ENCODE data around the gene FZD1. TPM values are rescaled to one million over a fixed set of nuclear protein-coding genes. Genes with fewer than 3 reads are reported as not detected.

The FZD1 gene
- total and polyA plus RNA-seq, 2 experiments from 2014 or later: 7.3 to 9.9 TPM

GRCh38 chr7:91286432-91286831 lies 22.2 kb downstream of the FZD1 start:
- DNase-seq (ENCODE audit: low spot score): no peak
- 61% methylated on average over 6 of the region's 6 CpGs for WGBS (ENCODE audit: low lambda C conversion rate, missing lambda C conversion rate)
- H3K9me3 ChIP-seq (ENCODE audit: low read depth): no peaks in the 10 kb centered on the region

DNA sequence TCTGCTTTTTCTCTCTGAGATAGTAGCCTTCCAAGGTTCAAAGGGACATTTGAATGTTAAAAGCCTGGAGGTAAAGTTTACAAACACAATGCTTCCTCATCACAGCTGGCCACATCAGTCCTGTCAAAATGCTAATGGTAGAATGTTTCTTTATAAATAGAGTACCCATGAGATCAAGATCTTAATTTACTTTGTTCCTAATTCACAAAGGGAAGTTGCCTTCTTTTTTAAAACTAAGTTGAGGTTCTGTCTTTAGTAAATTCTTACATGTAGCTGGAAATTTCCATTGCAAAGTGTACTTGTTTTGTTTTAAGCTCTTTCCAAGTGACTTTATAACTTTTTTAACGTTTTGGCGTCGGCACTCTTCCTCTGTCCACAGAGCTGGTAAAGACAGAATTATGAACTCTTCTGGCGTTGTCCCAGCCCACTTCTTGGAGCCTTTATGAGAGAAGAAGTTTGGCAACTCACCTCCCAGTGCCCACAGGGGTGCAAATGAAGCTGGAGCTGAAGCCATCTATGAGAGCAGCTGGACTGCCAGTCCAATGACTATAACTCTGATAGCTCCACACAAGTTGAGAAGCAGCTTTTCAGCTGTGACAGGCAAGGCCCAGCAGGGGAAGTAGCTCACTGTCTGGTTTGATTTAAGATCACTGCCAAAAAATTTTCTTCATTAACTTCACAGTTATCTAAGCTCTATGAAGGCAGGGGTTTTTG lies 23.3 kb downstream of the FZD1 start:
- no peak overlapping the region for H2AFZ ChIP-seq
- no peaks in the 10 kb centered on the region for H3K9me2 ChIP-seq (replicated peaks; ENCODE audit: insufficient read depth)
- no peaks in the 10 kb centered on the region for H3K36me3 ChIP-seq (replicated peaks; ENCODE audit: insufficient read depth, low read depth)
- TF ChIP-seq, protein P1, sequence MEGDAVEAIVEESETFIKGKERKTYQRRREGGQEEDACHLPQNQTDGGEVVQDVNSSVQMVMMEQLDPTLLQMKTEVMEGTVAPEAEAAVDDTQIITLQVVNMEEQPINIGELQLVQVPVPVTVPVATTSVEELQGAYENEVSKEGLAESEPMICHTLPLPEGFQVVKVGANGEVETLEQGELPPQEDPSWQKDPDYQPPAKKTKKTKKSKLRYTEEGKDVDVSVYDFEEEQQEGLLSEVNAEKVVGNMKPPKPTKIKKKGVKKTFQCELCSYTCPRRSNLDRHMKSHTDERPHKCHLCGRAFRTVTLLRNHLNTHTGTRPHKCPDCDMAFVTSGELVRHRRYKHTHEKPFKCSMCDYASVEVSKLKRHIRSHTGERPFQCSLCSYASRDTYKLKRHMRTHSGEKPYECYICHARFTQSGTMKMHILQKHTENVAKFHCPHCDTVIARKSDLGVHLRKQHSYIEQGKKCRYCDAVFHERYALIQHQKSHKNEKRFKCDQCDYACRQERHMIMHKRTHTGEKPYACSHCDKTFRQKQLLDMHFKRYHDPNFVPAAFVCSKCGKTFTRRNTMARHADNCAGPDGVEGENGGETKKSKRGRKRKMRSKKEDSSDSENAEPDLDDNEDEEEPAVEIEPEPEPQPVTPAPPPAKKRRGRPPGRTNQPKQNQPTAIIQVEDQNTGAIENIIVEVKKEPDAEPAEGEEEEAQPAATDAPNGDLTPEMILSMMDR (IDR thresholded peaks at IDR 0.05; ENCODE audit: poor library complexity): no peak
- TF ChIP-seq EZH2phosphoT487 (IDR thresholded peaks at IDR 0.05; ENCODE audit: low read depth, severe bottlenecking, unreplicated experiment) (no peak), EZH2 (IDR thresholded peaks at IDR 0.05; ENCODE audit: borderline replicate concordance) (no peak)
- 54% methylated on average over 4 of the region's 4 CpGs for WGBS (ENCODE audit: low lambda C conversion rate, missing lambda C conversion rate)
- no peaks in the 10 kb centered on the region for H3K79me2 ChIP-seq
- H3K9me3 ChIP-seq (ENCODE audit: low read depth): no peaks in the 10 kb centered on the region
- H3K4me2 ChIP-seq: no peak overlapping the region
- H3K27me3 ChIP-seq: no peaks in the 10 kb centered on the region
- H4K20me1 ChIP-seq (ENCODE audit: insufficient read depth, poor library complexity, severe bottlenecking): no peaks in the 10 kb centered on the region
- H3K4me3 ChIP-seq: no peak overlapping the region
- no peaks in the 10 kb centered on the region for H3K4me1 ChIP-seq (ENCODE audit: insufficient read depth)
- DNase-seq (ENCODE audit: low spot score): no peak
- peak overlapping the region; percentile 13 for H3K27ac ChIP-seq

More at GRCh38 chr7:91286432-91286831, 22.2 kb downstream of the FZD1 start:
- H2AFZ ChIP-seq: no peak overlapping the region
- H3K4me3 ChIP-seq: no peak overlapping the region
- no peaks in the 10 kb centered on the region for H4K20me1 ChIP-seq (ENCODE audit: insufficient read depth, poor library complexity, severe bottlenecking)
- no peaks in the 10 kb centered on the region for H3K9me2 ChIP-seq (replicated peaks; ENCODE audit: insufficient read depth)
- no peak overlapping the region for H3K27ac ChIP-seq
- no peaks in the 10 kb centered on the region for H3K4me1 ChIP-seq (ENCODE audit: insufficient read depth)
- no peaks in the 10 kb centered on the region for H3K27me3 ChIP-seq
- H3K79me2 ChIP-seq: no peaks in the 10 kb centered on the region
- no peak overlapping the region for H3K4me2 ChIP-seq
- TF ChIP-seq, protein P1 (IDR thresholded peaks at IDR 0.05; ENCODE audit: poor library complexity): no peak
- no peak for TF ChIP-seq EZH2 (IDR thresholded peaks at IDR 0.05; ENCODE audit: borderline replicate concordance)
- no peak for TF ChIP-seq EZH2phosphoT487 (IDR thresholded peaks at IDR 0.05; ENCODE audit: low read depth, severe bottlenecking, unreplicated experiment)
- no peaks in the 10 kb centered on the region for H3K36me3 ChIP-seq (replicated peaks; ENCODE audit: insufficient read depth, low read depth)

- 78% methylated on average over 3 of the region's 3 CpGs for WGBS (ENCODE audit: low lambda C conversion rate, missing lambda C conversion rate)
Observed at GRCh38 chr7:91288208-91288824, 24.1 kb downstream of the FZD1 start.

More at GRCh38 chr7:91288208-91288824, 24.1 kb downstream of the FZD1 start:
- H3K9me2 ChIP-seq (replicated peaks; ENCODE audit: insufficient read depth): no peaks in the 10 kb centered on the region
- no peak overlapping the region for H3K27ac ChIP-seq
- H3K4me2 ChIP-seq: no peak overlapping the region
- no peak overlapping the region for H2AFZ ChIP-seq
- H3K4me1 ChIP-seq (ENCODE audit: insufficient read depth): peaks cover 3% of the 10 kb centered on the region
- H3K36me3 ChIP-seq (replicated peaks; ENCODE audit: insufficient read depth, low read depth): no peaks in the 10 kb centered on the region
- no peaks in the 10 kb centered on the region for H3K9me3 ChIP-seq (ENCODE audit: low read depth)
- H3K79me2 ChIP-seq: no peaks in the 10 kb centered on the region
- peak; percentile 68 for DNase-seq (ENCODE audit: low spot score)
- TF ChIP-seq, protein P1 (IDR thresholded peaks at IDR 0.05; ENCODE audit: poor library complexity): peak; percentile 38
- no peak for TF ChIP-seq EZH2phosphoT487 (IDR thresholded peaks at IDR 0.05; ENCODE audit: low read depth, severe bottlenecking, unreplicated experiment)
- H3K27me3 ChIP-seq: no peaks in the 10 kb centered on the region
- no peaks in the 10 kb centered on the region for H4K20me1 ChIP-seq (ENCODE audit: insufficient read depth, poor library complexity, severe bottlenecking)
- H3K4me3 ChIP-seq: no peak overlapping the region
